ENCODE results near the gene PSAT1.

GRCh38 chr9:78326564-78326963, 29.6 kb downstream of the PSAT1 start:
- TF ChIP-seq CTCF (conservative IDR thresholded peaks at IDR 0.05; ENCODE audit: low read depth, low read length) (no peak), EZH2 (IDR thresholded peaks at IDR 0.05; ENCODE audit: low read length, unreplicated experiment) (no peak), EZH2phosphoT487 (IDR thresholded peaks at IDR 0.05; ENCODE audit: borderline replicate concordance, low read length) (no peak)
